Thoracic aorta (tissue), 2 donors: ENCODE results near the gene MARK3. TPM values are rescaled to one million over a fixed set of nuclear protein-coding genes. Genes with fewer than 3 reads are reported as not detected.
"Not testable (repeated sequence)": the region's sequence is repeated elsewhere in the genome, so short reads cannot be mapped to it uniquely, and the experiment has no call there.

ENCODE experiments used
- ATAC-seq: fragments of 150-250 bp; one replicate; pipeline ENCODE4 v1.8.0; 2017; ENCODE audit warnings: low read depth; ENCODE audit not compliant: insufficient number of reproducible peaks, low FRiP score
- DNase-seq: peaks from one replicate; pipeline ENCODE4 v3.0.0-alpha.2; 2020; ENCODE audit warnings: low spot score
- H3K27ac ChIP-seq, 2 donors: fragments of 200-600 bp; sonication (generic); 1 replicate in 1 of 2; 2 replicates in 1 of 2; pipeline ENCODE4 v1.5.1; 2016; ENCODE audit warnings: mild to moderate bottlenecking in 2 of 2, moderate library complexity in 2 of 2
- H3K27me3 ChIP-seq: fragments of 200-600 bp; sonication (generic); replicated peaks from 2 replicates; pipeline ENCODE4 v1.6.0; 2016; ENCODE audit warnings: mild to moderate bottlenecking; ENCODE audit not compliant: insufficient read depth
- H3K36me3 ChIP-seq: fragments of 200-600 bp; sonication (generic); one replicate; pipeline ENCODE4 v1.5.1; 2016
- H3K4me1 ChIP-seq, 2 donors: fragments of 200-600 bp; sonication (generic); 1 replicate in 1 of 2; 2 replicates in 1 of 2; pipeline versions ENCODE4 v1.5.1 to v1.6.0; 2016; ENCODE audit warnings: low read depth in 2 of 2, mild to moderate bottlenecking in 1 of 2; ENCODE audit not compliant: control insufficient read depth in 1 of 2
- H3K4me3 ChIP-seq: fragments of 200-600 bp; sonication (generic); 2 replicates; pipeline ENCODE4 v1.5.1; 2016; ENCODE audit warnings: mild to moderate bottlenecking
- H3K9me3 ChIP-seq: fragments of 200-600 bp; sonication (generic); 2 replicates; pipeline ENCODE4 v1.5.1; 2016
- CTCF ChIP-seq: fragments of 200-600 bp; sonication (generic); IDR thresholded peaks from one replicate; pipeline ENCODE4 v1.5.1; 2019; ENCODE audit warnings: antibody characterized with exemption
- total RNA-seq, 2 donors: library from RNA; depleted of rRNA; stranded (reverse); fragments of >200 nt; gene quantifications; one replicate each; pipeline versions ENCODE4 v1.1.0 to v1.2.3, GENCODE V29; 2016

MARK3 gene
- total RNA-seq, 2 donors from 2014 or later, result 77.6 to 133 TPM

GRCh38 chr14:103508521-103509329 is 123.5 kb downstream of the MARK3 start:
- ATAC-seq (no peak), DNase-seq (no peak)
- Histone ChIP-seq H3K36me3 (peaks cover 24% of the 10 kb centered on the region), H3K4me3 (no peak overlapping the region), H3K27ac (no peak overlapping the region), H3K4me1 (peaks cover 11 to 14% of the 10 kb centered on the region in 2 donors), H3K27me3 (no peaks in the 10 kb centered on the region), H3K9me3 (no peaks in the 10 kb centered on the region)
- TF ChIP-seq CTCF, result no peak

- H3K27ac ChIP-seq, result no peak overlapping the region
- no peak overlapping the region for H3K4me3 ChIP-seq
- peaks cover 12% of the 10 kb centered on the region for H3K36me3 ChIP-seq
- no peaks in the 10 kb centered on the region for H3K9me3 ChIP-seq
- ATAC-seq (no peak), DNase-seq (no peak)
- no peak for TF ChIP-seq CTCF
- H3K27me3 ChIP-seq, result no peaks in the 10 kb centered on the region
- H3K4me1 ChIP-seq, result peaks cover 13 to 19% of the 10 kb centered on the region in 2 donors
These were observed 124.9 kb downstream of the MARK3 start for GRCh38 chr14:103509864-103510723.

- no peak for ATAC-seq
- H3K27ac ChIP-seq, result no peak overlapping the region
- H3K4me1 ChIP-seq, result peaks cover 13 to 21% of the 10 kb centered on the region in 2 donors
- no peak for DNase-seq
- no peaks in the 10 kb centered on the region for H3K9me3 ChIP-seq
- no peaks in the 10 kb centered on the region for H3K27me3 ChIP-seq
- no peak for TF ChIP-seq CTCF
- no peak overlapping the region for H3K4me3 ChIP-seq
- H3K36me3 ChIP-seq, result peaks cover 9% of the 10 kb centered on the region
These were observed 125.8 kb downstream of the MARK3 start for GRCh38 chr14:103510724-103511693.

GRCh38 chr14:103512180-103512579 is 127.0 kb downstream of the MARK3 start:
- not testable (repeated sequence) for ATAC-seq, H3K9me3 ChIP-seq, H3K27me3 ChIP-seq, H3K36me3 ChIP-seq, DNase-seq
- peak overlapping the region; percentile 90 to 93 for H3K27ac ChIP-seq
- H3K4me1 ChIP-seq, result peaks cover 13 to 28% of the 10 kb centered on the region in 2 donors
- H3K4me3 ChIP-seq, result peak overlapping the region; percentile 12
